H9 (cell line): ENCODE measurements around the gene EPS15. TPM values are rescaled to one million over a fixed set of nuclear protein-coding genes. Genes with fewer than 3 reads are reported as not detected.

Source experiments
- DNase-seq: peaks from one replicate; pipeline ENCODE4 v3.0.0-alpha.2; 2017
- H2AFZ ChIP-seq: one replicate; pipeline ENCODE4 v1.6.1; 2013; ENCODE audit warnings: mild to moderate bottlenecking, low read length, control low read depth, moderate library complexity
- H2AK5ac ChIP-seq: 2 replicates; pipeline ENCODE4 v1.6.1; 2013; ENCODE audit warnings: low read length, control low read depth, mixed read lengths; ENCODE audit not compliant: insufficient read length
- H2BK120ac ChIP-seq: one replicate; pipeline ENCODE4 v1.6.1; 2013; ENCODE audit warnings: low read depth, mild to moderate bottlenecking, low read length, control low read depth, inconsistent platforms; ENCODE audit not compliant: poor library complexity, severe bottlenecking
- H2BK12ac ChIP-seq: 2 replicates; pipeline ENCODE4 v1.6.1; 2013; ENCODE audit warnings: low read length, control low read depth, mixed read lengths, low read depth; ENCODE audit not compliant: insufficient read length
- H2BK15ac ChIP-seq: 2 replicates; pipeline ENCODE4 v1.6.1; 2013; ENCODE audit warnings: low read depth, low read length, control low read depth
- H2BK20ac ChIP-seq: one replicate; pipeline ENCODE4 v1.6.1; 2013; ENCODE audit warnings: low read depth, mild to moderate bottlenecking, low read length, control low read depth, inconsistent platforms; ENCODE audit not compliant: poor library complexity, severe bottlenecking
- H2BK5ac ChIP-seq: 2 replicates; pipeline ENCODE4 v1.6.1; 2013; ENCODE audit warnings: low read length, control low read depth, mixed read lengths; ENCODE audit not compliant: insufficient read length
- H3K14ac ChIP-seq: 2 replicates; pipeline ENCODE4 v1.6.1; 2013; ENCODE audit warnings: low read length, control low read depth; ENCODE audit not compliant: insufficient read depth
- H3K18ac ChIP-seq: 2 replicates; pipeline ENCODE4 v1.6.1; 2013; ENCODE audit warnings: low read depth, mild to moderate bottlenecking, mixed read lengths, low read length, control low read depth; ENCODE audit not compliant: insufficient read length
- H3K23ac ChIP-seq: 2 replicates; pipeline ENCODE4 v1.6.1; 2013; ENCODE audit warnings: low read length, control low read depth, mixed read lengths, low read depth; ENCODE audit not compliant: insufficient read length
- H3K23me2 ChIP-seq: 2 replicates; pipeline ENCODE4 v1.6.1; 2013; ENCODE audit warnings: low read depth, mild to moderate bottlenecking, mixed read lengths, low read length, control low read depth; ENCODE audit not compliant: insufficient read length, poor library complexity, severe bottlenecking
- H3K27ac ChIP-seq: 2 replicates; pipeline ENCODE4 v1.5.1; 2013; ENCODE audit warnings: low read length, control low read depth, mixed read lengths, low read depth; ENCODE audit not compliant: insufficient read length
- H3K27me3 ChIP-seq: 2 replicates; pipeline ENCODE4 v1.6.1; 2013; ENCODE audit warnings: low read length, control low read depth, inconsistent platforms; ENCODE audit not compliant: insufficient read depth
- H3K4ac ChIP-seq: 2 replicates; pipeline ENCODE4 v1.6.1; 2013; ENCODE audit warnings: low read depth, mild to moderate bottlenecking, control low read depth, inconsistent platforms, low read length, moderate library complexity
- H3K4me1 ChIP-seq: 2 replicates; pipeline ENCODE4 v1.6.1; 2013; ENCODE audit warnings: low read length, control low read depth, inconsistent platforms; ENCODE audit not compliant: insufficient read depth
- H3K4me2 ChIP-seq: 2 replicates; pipeline ENCODE4 v1.6.1; 2013; ENCODE audit warnings: low read length, control low read depth, mixed read lengths; ENCODE audit not compliant: insufficient read length, insufficient read depth
- H3K56ac ChIP-seq: 2 replicates; pipeline ENCODE4 v1.6.1; 2013; ENCODE audit warnings: low read depth, mild to moderate bottlenecking, mixed read lengths, low read length, control low read depth; ENCODE audit not compliant: insufficient read length
- H3K79me1 ChIP-seq: 2 replicates; pipeline ENCODE4 v1.6.1; 2013; ENCODE audit warnings: low read depth, mild to moderate bottlenecking, moderate library complexity, low read length, control low read depth, inconsistent platforms; ENCODE audit not compliant: insufficient read depth, poor library complexity, severe bottlenecking
- H3K79me2 ChIP-seq: 2 replicates; pipeline ENCODE4 v1.6.1; 2013; ENCODE audit warnings: low read length, control low read depth, inconsistent platforms; ENCODE audit not compliant: insufficient read depth
- H3K9ac ChIP-seq: 2 replicates; pipeline ENCODE4 v1.6.1; 2013; ENCODE audit warnings: low read length, control low read depth, mixed read lengths; ENCODE audit not compliant: insufficient read length; ENCODE audit errors: extremely low read depth
- H3K9me3 ChIP-seq: one replicate; pipeline ENCODE4 v1.6.1; 2013; ENCODE audit warnings: low read depth, low read length, inconsistent platforms; ENCODE audit not compliant: control insufficient read depth
- H3T11ph ChIP-seq: one replicate; pipeline ENCODE4 v1.6.1; 2013; ENCODE audit warnings: mild to moderate bottlenecking, low read length, control low read depth, inconsistent platforms
- H4K20me1 ChIP-seq: one replicate; pipeline ENCODE4 v1.6.1; 2013; ENCODE audit not compliant: control insufficient read depth, insufficient read length, insufficient read depth
- H4K5ac ChIP-seq: 2 replicates; pipeline ENCODE4 v1.6.1; 2013; ENCODE audit warnings: low read depth, mild to moderate bottlenecking, mixed read lengths, low read length, control low read depth; ENCODE audit not compliant: insufficient read length
- H4K8ac ChIP-seq: replicated peaks from 2 replicates; pipeline ENCODE4 v1.6.1; 2013; ENCODE audit warnings: low read length, control low read depth, mixed read lengths, low read depth; ENCODE audit not compliant: insufficient read length
- H4K91ac ChIP-seq: 2 replicates; pipeline ENCODE4 v1.6.1; 2013; ENCODE audit warnings: low read depth, mild to moderate bottlenecking, moderate library complexity, mixed read lengths, low read length, control low read depth; ENCODE audit not compliant: insufficient read length
- H3K27ac Mint-ChIP-seq, 3 experiments: 2 replicates in 2 of 3; 3 replicates in 1 of 3; pipeline ENCODE4 v1.8.0; 2020 to 2021; ENCODE audit warnings: mixed read lengths in 3 of 3, mild to moderate bottlenecking in 1 of 3, moderate library complexity in 1 of 3
- H3K27me3 Mint-ChIP-seq: 2 replicates; pipeline ENCODE4 v1.8.0; 2021; ENCODE audit warnings: low read depth, mild to moderate bottlenecking, moderate library complexity, mixed read lengths
- H3K36me3 Mint-ChIP-seq, 3 experiments: 2 replicates in 2 of 3; 3 replicates in 1 of 3; pipeline ENCODE4 v1.8.0; 2020 to 2021; ENCODE audit warnings: low read depth in 3 of 3, mixed read lengths in 3 of 3; ENCODE audit not compliant: insufficient read depth in 1 of 3
- H3K4me1 Mint-ChIP-seq, 2 experiments: 2 replicates each; pipeline ENCODE4 v1.8.0; 2020; ENCODE audit warnings: mixed read lengths in 2 of 2
- H3K4me3 Mint-ChIP-seq, 2 experiments: 2 replicates in 1 of 2; 3 replicates in 1 of 2; pipeline ENCODE4 v1.8.0; 2020 to 2021; ENCODE audit warnings: mild to moderate bottlenecking in 2 of 2, mixed read lengths in 2 of 2, moderate library complexity in 1 of 2
- H3K9me3 Mint-ChIP-seq, 2 experiments: 2 replicates in 1 of 2; 3 replicates in 1 of 2; pipeline ENCODE4 v1.8.0; 2020; ENCODE audit warnings: mild to moderate bottlenecking in 2 of 2, mixed read lengths in 2 of 2, moderate library complexity in 1 of 2
- WGBS: extraction: QIAGEN DNeasy Blood & Tissue Kit; methylation state at CpG from one replicate; pipeline ENCODE4 v1.1.7; 2013; ENCODE audit warnings: missing lambda C conversion rate, low lambda C conversion rate, mixed read lengths; ENCODE audit not compliant: insufficient read length; ENCODE audit errors: extremely low coverage; 5-methylcytosine and 5-hydroxymethylcytosine counted together
- total RNA-seq: library from RNA; stranded (reverse); gene quantifications from 2 replicates; pipeline ENCODE4 v1.2.1, GENCODE V29; 2021
- TF ChIP-seq, protein P1 (sequence below): fragments of 200-600 bp; sonication (generic); conservative IDR thresholded peaks from 3 replicates; pipeline ENCODE4 v1.8.0; 2021; ENCODE audit warnings: antibody characterized with exemption, mild to moderate bottlenecking

The EPS15 gene
- total RNA-seq, 1 experiment from 2014 or later: 44.1 TPM

DNA sequence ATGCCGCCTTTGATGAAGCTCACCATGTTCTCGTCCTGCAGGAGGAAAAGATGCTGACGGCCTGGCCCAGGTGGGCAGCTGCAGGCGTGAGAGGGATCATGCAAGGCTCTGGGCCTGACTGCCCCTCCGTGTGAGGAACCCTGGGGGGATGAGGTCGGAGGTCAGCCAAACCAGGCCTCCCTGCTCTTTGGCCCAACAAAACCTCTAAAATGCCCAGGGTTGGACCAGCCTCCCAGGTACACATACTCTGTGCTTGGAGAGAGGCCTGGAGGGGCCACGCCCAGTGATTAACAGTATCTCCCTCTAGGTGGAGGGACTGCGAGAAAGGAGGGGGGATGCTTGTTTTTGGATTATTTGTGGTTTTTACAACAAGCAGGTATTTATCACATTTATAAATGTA lies 209.8 kb downstream of the EPS15 start:
- Histone ChIP-seq H3K56ac (no peak overlapping the region), H3K9me3 (no peaks in the 10 kb centered on the region), H3T11ph (no peak overlapping the region), H3K79me1 (no peaks in the 10 kb centered on the region), H2BK12ac (no peak overlapping the region), H3K27ac (no peak overlapping the region), H3K14ac (no peak overlapping the region), H4K5ac (no peak overlapping the region), H3K23ac (no peak overlapping the region), H3K23me2 (no peaks in the 10 kb centered on the region), H2AFZ (no peak overlapping the region), H2AK5ac (no peak overlapping the region), H4K8ac (no peak overlapping the region), H3K79me2 (no peaks in the 10 kb centered on the region), H2BK20ac (no peak overlapping the region), H4K91ac (no peak overlapping the region), H3K9ac (no peak overlapping the region), H3K18ac (no peak overlapping the region), H2BK120ac (no peak overlapping the region), H2BK15ac (no peak overlapping the region), H3K4me1 (no peaks in the 10 kb centered on the region), H4K20me1 (no peaks in the 10 kb centered on the region), H3K4me2 (no peak overlapping the region), H3K4ac (no peak overlapping the region), H2BK5ac (no peak overlapping the region), H3K27me3 (no peaks in the 10 kb centered on the region)
- no peak for DNase-seq
- TF ChIP-seq, protein P1, sequence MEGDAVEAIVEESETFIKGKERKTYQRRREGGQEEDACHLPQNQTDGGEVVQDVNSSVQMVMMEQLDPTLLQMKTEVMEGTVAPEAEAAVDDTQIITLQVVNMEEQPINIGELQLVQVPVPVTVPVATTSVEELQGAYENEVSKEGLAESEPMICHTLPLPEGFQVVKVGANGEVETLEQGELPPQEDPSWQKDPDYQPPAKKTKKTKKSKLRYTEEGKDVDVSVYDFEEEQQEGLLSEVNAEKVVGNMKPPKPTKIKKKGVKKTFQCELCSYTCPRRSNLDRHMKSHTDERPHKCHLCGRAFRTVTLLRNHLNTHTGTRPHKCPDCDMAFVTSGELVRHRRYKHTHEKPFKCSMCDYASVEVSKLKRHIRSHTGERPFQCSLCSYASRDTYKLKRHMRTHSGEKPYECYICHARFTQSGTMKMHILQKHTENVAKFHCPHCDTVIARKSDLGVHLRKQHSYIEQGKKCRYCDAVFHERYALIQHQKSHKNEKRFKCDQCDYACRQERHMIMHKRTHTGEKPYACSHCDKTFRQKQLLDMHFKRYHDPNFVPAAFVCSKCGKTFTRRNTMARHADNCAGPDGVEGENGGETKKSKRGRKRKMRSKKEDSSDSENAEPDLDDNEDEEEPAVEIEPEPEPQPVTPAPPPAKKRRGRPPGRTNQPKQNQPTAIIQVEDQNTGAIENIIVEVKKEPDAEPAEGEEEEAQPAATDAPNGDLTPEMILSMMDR: no peak
- H3K9me3 Mint-ChIP-seq: no peaks in the 10 kb centered on the region
- no peaks in the 10 kb centered on the region; the same call in 1 of the 2 replicates for H3K27me3 Mint-ChIP-seq
- H3K4me3 Mint-ChIP-seq: no peak overlapping the region
- no peak overlapping the region for H3K27ac Mint-ChIP-seq
- no peaks in the 10 kb centered on the region for H3K36me3 Mint-ChIP-seq
- peaks cover 7 to 13% of the 10 kb centered on the region in 2 experiments for H3K4me1 Mint-ChIP-seq
- WGBS: no CpG with 5 or more reads among the region's 8 CpGs
